ENCODE results near the gene SMAD6.
A peak's percentile ranks its signal among the peaks of the same experiment; 100 is the strongest.

The SMAD6 gene

DNA sequence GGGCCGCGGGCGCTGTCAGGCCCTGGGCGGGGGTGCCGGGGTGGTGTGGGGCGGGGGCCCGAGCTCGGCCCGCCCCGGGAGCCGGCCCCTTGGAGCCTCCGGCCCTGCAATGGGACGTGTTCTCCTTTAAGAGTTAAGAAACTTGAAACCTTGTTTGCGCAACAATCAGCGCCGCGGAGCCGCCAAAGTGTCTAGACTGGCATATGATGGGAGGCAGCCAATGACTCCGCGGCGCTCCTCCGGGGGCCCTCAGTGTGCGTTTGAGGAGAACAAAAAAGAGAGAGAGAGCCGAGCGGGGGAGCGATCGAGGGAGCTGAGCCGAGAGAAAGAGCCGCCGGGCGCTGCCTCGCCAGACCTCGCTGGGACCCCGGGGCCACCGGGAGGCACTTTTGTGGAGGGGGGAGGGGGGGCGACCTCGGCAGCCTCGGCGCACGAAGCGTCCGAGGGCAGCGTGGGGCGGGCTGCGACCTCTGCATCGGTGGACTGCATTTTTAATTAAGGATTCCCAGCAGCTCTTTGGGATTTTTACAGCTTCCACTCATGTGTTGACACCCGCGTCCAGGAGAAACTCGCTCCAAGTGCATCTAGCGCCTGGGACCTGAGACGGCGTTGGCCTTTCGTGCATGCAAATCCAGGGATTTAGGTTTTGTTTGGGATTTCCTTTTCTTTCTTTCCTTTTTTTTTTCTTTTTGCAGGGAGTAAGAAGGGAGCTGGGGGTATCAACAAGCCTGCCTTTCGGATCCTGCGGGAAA, at the start of gene SMAD6:
SMAD6 (plus strand) TSS at position 202 of the 752 bp plus-strand sequence. CDS start 1,023 bp downstream, outside the sequence.
- DNase-seq: peak; percentile 99

DNA sequence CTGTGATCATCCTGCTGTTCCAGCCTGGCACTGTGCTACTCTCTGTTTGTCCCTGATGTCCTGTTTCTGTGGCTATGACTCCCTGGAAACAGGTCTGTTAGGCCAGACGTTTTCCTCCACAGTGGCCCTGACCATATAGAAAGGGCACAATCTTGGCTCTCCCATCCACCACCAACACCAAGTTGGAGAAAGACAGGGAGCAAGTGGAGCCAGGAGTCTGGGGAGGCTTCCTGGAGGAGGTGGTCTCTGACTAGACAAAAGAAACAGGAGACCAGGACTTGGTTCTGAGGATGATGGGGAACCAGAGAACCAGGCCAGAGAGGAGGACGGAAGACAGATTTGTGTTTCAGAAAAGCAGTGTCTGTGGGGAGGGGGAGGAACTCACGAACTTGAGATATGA, 49.2 kb upstream of the SMAD6 start:
- no peak for DNase-seq

DNA sequence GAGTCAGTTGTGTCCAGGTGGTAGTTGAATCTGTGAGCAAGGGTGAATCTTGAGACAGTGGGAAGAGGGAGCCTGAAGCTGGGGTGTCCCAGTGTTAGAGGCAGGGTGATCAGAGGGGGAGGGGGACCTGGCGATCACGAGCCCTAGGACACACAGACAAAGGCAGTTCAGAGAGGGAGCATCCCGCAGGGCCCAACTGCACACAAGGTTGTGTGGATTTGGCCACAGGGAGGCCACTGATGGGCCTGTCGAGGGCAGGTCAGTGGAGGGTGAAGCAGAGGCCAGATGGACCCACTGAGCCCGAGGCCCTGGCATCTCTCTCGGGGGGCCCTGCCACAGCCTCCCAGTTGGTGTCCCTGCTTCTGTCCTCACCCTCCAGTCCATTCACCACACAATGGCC, 48.6 kb upstream of the SMAD6 start:
- DNase-seq: no peak

DNA sequence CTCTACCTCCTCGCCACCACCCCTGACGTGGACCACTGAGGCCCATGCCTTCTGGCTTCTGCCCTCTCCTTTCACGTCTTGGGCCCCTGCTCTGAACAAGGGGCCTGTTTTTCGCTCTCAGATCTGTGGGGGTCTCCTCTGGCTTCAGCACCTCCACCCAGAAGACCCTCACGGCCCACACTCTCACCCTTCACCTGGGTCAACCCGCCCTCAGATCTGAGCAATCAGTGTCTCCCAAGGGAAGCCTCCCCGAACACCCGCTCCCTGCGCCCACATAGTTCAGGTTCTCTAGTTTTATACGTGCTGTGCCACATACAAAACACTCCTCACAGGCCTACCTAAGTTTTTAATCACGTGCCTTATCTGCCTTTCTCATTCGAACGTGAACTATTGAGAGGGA, 48.2 kb upstream of the SMAD6 start:
- no peak for DNase-seq

DNA sequence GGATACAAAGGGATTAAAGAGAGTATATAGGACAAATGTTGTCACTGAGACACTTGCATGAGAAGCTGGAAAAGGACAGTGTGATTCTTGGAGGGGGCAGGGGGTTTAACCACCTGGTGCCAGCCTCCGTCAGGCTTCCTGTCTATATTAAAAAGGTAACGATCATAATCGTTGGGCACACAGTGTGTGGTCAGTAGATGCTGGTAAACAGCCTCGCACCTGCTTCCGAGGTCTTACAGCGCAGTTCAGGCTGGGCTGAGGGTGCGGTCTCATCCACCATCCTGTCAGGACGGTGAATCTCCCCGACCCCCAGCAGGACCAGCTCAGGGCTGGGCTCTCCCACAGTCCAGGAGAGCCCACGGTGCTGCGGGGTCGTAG, 47.7 kb upstream of the SMAD6 start:
- no peak for DNase-seq

DNA sequence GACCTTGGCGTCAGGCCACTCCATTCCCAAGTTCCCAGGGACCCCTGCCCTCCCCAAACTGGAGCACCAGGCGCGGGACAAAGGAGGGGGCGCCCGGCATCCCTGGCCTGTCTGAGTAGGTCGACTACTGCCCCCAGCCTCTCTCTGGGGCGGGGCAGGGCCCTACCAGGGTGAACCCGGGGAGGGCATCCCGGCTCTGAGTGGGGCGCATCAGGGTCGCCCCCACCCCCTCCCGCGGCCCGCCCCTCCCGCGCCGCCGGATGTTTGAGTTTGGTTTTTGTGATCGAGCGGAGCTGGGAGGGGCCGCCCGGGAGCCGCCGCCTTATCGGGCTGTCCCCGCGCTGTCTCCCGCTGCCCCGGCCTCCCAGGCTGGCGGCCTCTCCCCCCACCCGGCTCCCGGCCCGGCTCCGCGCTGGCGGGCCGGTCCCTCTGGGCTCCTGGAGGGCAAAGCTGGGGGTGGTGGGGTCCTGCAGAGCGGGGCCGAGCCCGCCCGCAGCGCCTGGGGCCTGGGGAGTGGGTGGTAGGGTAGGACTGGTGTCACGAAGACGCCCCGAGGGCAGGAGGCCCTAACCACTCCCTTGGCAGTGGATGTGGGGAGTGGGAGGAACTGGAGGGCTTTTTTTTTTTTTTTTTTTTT, 47.2 kb upstream of the SMAD6 start:
- DNase-seq: no peak

DNA sequence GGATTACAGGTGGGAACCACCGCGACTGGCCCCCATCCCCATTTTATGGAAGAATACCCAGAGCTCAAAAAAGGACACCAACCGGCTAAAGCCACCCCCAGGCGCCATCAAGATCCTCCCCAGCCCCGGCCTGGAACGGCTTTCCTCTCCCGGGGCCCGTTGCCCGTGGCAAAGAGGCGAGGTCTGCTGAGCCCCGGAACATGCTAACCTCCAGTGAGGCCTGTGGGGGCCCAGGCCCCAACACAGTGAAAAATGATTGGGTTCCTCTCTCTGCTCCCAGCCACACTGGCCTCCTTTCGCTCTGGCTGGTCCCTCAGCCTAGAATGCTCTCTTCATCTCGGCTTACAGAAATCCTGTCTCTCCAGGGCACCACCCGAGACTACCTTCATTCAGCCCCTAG, 46.5 kb upstream of the SMAD6 start:
- no peak for DNase-seq

DNA sequence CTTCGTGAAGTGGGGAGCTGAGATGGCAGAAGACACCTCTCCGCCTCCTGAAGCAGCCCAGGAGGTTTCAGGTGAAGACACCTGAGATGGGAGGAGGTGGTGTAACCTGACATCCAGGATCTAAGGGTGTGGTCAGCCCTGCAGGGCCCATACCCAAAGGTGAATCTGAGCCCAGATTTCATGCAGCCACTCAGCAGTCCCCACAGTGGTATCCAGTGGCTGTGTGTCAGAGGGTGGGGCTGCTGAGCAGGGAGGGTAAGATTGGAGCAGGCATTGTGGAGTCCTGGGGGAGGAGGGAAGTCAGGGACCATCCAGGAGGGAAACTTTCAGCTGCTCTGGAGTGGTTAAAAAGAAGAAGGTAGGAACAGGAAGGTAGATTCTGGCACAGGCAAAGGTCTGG, 46.0 kb upstream of the SMAD6 start:
- DNase-seq: no peak

DNA sequence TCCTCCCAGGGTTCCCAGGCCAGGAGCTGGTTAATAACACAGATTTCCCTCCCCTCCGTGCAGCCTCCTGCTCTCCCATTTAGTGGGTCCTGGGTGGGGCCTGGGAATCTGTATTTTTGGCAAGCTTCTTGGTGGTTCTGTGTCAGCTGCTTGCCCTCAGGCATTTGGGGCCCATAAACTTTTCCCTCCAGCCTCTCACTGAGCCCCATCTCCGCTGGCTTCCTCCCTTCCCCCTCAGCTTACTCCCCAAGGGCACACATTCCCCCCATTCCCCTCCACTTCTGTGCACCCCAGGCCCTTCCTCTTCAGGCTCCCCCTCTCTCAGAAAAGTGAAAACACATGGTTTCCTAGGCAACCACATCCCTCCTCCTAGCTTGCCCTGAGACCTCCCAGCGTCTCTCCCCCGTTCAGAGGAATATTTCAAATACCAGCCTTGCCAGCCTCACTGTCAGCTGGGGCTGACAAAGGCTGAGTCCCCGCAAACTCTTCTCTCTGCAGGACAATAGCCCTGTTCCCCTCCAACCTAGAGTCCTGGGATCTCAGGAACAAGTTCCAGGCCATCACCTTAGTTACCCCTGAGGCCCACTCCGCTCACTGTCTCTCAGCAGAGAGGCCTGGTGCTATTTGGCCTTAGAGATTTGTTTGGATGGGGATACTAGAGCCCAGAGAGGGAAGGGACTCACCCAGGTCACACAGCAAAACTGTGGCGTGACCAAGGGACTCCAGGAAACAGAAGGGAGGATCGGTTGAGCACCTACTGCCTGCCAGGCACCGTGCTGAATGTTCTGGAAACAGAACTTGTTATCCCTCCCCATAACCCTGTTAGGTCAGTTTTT, 44.6 kb upstream of the SMAD6 start:
- peak; percentile 17 for DNase-seq

DNA sequence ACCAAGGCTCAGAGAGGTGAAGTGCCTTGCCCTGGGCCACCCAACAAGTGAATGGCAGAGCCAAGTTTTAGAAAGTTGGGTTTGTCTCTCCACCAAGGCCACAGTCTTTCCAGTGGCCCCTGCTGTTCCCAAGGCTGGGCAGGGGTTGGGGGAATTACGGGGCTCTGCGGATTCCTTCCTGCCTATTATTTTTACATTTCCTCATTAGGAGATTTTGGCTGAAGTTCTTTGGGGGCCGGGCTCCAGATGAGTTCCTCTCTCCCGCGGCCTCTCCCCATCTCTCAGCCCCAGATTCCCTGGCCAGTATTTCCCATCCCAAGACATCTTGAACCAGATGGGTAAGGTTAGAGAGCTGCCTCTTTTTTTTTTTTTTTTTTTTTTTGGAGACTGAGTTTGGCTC, 44.0 kb upstream of the SMAD6 start:
- no peak for DNase-seq

DNA sequence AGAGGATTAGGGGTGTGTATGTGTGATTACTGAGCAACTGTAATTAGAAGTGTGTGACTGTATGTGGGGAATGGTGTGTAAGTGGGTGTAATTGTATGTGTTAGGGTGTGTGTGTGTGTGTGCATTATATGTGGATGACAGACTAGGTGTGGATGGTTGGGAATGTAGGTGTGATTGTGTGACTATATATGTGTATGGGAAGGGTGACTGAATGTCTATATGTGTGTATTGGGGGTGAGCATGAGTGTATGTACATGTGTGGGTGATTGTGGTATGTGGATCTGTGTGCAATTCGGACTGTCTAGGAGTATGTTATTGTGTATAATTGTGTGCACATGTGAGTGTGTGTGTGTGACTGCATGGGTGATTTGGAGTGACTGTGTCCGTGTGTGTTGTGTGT, 43.2 kb upstream of the SMAD6 start:
- DNase-seq: no peak

DNA sequence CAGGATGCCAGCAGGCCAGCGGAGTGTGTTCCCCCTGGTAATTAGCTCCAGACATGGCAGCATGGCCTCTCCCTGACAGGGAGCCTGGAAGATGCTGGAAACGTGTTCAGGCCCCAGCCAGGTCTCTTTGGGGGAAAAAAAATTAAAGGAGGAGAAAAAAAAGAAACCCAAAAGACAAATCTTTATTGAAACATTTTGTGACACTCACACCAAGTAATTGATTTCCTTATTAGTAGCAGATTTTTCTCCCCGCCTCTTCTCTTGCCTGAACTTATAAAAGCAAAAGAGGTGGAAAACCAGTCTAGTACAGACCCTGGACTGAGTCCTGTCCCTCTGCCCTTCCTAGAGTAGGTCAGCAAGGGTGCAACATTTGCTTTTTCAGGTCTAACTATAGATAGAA, 42.7 kb upstream of the SMAD6 start:
- DNase-seq: no peak

DNA sequence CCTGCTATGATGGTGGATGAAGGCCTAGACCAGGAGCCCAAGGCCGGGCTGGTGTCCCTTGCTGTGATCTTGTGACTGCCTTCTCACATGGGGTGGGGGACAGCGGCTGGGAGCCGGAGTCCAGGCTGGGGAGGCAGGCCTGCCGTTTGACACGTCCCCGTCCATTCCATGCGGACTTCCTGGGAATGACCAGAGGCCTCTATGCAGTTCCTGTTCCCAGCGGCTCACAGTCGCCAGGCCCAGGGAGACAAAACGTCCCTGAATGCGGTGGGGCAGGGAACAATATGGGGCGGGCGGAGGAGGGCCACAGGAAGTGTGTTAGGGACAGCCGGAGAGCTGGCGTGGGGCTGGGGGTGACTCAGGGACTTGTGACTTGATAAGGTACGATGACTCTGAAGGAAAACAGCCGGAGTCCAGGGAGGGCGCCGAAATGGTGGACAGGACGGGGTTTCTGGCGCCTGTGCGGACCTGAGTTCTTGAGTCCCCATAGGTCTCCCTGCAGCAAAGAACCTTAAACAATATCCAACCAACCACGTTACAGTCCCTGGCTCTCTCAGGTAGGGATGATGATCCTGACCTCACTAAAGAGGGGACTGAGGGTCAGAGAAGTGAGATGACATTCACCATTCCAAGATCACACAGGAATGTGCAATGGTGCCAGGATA, 40.5 kb upstream of the SMAD6 start:
- DNase-seq: no peak

DNA sequence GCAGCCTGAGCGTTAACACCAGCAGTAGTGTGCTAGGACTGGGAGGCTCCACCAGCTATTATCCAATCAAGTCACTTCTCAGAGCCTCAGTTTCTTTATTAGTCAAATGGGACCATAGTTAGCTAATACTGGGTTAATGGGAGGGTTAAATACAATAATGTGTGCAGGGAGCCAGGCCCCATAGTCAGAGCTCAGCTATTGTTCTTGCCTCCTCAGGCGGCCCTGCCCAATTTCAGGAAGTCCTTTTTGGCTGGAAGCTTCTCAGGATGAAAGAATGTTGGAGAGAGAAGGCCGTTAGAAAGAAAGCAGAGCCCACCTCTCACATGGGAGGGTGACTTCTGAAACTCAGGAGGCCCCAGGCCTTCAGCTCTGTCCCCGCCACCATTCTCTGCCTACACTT, 39.5 kb upstream of the SMAD6 start:
- no peak for DNase-seq

DNA sequence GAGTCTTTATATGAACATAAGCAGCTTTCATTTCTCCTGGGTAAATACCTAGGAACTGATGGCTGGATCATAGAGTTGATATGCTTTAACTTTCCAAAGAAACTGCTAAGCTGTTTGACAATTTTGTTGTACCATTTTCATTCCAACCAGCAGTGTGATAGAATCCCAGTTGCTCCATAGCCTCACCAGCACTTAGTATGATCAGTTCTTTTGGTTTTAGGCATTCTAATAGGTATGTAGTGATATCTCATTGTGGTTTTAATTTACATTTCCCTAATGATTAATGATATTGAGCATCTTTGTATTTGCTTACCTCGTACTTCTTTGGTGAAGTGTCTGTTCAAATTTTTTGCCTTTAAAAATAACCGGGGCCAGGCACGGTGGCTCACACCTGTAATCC, 38.4 kb upstream of the SMAD6 start:
- no peak for DNase-seq

DNA sequence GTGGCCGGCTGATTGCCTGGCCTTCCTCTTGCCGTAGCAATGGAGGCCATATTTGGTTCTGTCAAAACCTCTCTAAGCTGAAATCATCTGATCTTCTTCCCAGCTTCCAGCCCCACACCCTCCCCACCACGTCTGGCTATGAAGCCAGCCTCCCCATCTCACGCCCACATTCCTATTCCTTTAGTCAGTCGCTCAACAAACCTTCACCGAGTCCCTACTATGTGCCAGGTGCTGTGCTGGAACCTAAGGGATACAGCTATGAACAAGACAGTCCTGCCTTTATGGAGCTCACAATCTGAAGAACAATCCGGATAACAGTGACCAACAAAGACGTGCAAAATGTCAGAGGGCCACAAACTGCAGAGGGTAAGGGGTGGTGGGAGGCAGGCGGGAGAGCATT, 31.9 kb upstream of the SMAD6 start:
- no peak for DNase-seq

DNA sequence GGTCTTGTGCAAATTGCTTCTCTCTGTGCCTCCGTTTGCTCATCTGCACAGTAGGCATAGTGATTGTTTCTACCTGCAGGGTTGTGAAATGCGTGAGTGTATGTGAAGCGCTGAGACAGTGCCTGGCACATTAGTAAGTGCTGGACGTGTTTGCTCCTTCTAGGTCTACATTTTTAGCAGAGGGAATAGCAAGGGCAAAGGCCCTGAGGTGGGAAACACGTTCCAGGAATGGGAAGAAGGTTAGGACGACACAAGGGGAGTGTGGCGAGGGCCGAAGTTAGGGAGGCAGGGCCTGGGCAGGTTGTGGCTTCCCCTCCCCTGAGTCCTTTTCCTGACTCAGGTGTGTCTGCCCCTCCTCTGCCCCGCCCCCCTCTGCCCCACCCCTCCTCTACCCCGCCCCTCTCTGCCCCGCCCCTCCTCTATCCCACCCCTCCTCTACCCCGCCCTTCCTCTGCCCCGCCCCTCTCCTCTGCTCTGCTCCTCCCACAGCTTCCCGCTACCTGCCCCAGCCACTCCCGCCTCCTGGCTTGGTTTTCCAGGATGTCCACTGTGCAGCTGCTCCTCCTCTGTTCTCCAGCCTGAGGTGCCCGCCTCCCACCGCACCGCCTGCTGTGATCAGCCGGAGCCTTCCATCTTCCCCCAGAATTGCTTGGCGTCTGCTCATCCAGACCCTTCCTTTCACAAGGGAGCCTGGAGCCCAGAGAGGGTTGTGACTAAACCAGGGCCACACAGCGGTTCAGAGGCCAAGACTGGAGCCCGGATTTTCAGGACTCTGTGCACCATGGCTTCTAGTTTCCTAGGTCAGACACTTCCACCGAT, 31.1 kb upstream of the SMAD6 start:
- no peak for DNase-seq

DNA sequence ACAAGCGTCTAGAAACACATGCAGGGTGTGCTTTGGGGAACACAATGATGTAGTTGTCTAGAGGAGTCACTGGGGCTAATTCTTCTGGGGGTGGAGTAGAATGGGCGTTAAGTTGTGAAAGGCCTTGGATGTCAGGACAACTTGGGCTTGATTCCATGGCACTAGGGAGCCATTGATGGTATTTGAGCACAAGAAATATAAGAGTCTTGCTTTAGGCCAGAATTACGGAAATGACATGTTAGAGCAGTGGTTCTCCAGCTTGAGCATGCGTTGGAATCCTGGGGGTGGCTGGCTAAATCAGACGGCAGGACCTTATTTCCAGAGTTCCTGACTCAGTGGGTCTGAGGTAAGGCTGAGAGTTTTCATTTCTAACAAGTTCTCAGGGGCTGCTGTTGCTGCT, 29.2 kb upstream of the SMAD6 start:
- no peak for DNase-seq

DNA sequence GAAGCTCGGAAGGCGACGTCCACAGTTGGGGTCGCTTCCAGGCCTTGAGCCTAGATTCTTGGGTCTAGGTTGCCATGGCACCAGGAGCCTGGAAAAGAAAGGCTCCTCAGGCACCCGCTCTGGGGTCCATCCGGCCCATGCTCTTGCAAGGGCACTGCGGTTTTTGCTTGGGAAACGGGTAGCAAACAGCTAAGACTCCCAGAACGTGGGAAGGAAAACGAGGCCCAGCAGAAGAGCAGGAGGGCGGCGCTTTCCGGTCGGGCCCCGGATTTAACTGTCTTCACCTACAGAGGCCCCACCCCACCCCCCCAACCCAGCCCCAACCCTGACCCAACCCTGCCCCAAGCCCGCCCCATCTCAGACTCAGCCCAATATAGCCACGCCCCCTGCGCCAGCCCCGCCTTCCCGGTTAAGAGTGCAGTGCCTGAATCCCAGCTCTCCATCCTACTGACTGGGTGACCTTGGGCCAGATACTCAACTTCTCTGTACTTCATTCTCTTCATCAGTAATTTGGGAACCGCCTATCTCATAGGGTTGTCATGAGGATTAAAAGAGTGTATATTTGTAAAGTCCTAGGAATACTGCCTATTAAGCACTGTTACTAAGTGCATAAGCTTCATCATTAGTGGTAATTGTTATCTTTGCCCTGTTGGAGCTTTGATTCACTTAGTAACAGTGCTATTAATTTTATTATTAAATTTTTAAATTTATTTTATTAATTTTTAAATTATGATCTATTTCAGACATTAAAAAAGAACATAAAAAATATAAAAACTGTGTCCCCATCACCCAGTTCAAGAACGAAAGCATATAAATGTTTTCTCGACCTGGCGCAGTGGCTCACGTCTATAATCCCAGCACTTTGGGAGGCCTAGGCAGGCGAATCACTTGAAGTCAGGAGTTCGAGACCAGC, 28.4 kb upstream of the SMAD6 start:
- DNase-seq: peak; percentile 19

DNA sequence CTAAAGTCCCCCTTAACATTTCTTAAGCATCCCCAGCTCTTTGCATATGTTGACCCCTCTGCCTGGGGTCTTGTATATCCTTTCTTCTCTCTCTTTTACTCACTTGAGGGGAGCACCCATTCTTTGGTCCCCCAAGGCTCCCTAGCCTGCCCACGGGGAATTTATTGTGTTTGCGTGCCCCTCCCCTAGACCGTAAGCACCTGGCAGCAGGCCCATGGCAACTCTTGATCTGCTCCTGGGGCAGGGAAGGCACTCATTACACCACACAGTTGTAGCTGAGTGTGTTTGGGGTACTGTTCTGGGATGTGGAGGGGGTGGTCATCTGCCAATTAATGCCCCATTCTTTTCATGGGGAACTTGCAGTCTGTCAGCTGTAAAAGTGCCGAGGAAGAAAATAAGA, 27.3 kb upstream of the SMAD6 start:
- DNase-seq: no peak

DNA sequence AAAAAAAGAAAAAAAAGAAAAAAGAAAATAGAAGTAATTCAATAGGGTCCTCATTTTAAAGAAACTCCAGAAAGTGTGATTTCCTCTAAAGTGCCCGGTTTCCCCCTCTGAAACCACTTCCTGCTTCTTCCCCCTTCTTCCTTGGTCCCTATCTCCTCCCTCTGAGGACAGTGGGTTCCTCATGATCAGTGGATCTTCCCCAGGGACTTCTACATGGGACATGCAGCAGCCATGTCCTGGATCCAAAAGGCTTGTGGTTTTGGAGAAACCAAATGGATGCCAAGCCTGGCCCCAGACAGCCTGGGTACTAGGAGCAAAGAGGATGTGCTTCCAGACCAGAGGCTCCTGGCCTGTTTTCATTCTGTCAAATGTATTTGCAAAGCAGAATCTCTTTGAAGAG, 26.6 kb upstream of the SMAD6 start:
- no peak for DNase-seq

Measured in EL (cell line).